Neuronal stem cell (in vitro differentiated cells): Measurements from ENCODE around the gene ARHGAP9.
"Not testable (repeated sequence)": the region's sequence is repeated elsewhere in the genome, so short reads cannot be mapped to it uniquely, and the experiment has no call there.

ENCODE experiments used
- DNase-seq: peaks from one replicate; pipeline ENCODE4 v3.0.0-alpha.2; 2013; ENCODE audit warnings: low spot score
- H2AFZ ChIP-seq: one replicate; pipeline ENCODE4 v1.6.1; 2013; ENCODE audit warnings: mild to moderate bottlenecking, low read length, inconsistent platforms
- H2AK5ac ChIP-seq: 2 replicates; pipeline ENCODE4 v1.6.1; 2013; ENCODE audit warnings: low read depth, mild to moderate bottlenecking, inconsistent platforms, low read length, moderate library complexity, mixed read lengths
- H2BK120ac ChIP-seq: 2 replicates; pipeline ENCODE4 v1.6.1; 2013; ENCODE audit warnings: low read depth, mild to moderate bottlenecking, inconsistent platforms, low read length, moderate library complexity, mixed read lengths
- H2BK12ac ChIP-seq: one replicate; pipeline ENCODE4 v1.6.1; 2013; ENCODE audit warnings: low read length, inconsistent platforms
- H2BK15ac ChIP-seq: 2 replicates; pipeline ENCODE4 v1.6.1; 2013; ENCODE audit warnings: mild to moderate bottlenecking, low read length, inconsistent platforms, mixed read lengths
- H2BK5ac ChIP-seq: one replicate; pipeline ENCODE4 v1.6.1; 2013; ENCODE audit warnings: inconsistent platforms, mild to moderate bottlenecking, low read length, moderate library complexity
- H3K14ac ChIP-seq: one replicate; pipeline ENCODE4 v1.6.1; 2013; ENCODE audit warnings: low read length, inconsistent platforms
- H3K18ac ChIP-seq: 2 replicates; pipeline ENCODE4 v1.6.1; 2013; ENCODE audit warnings: low read length, inconsistent platforms
- H3K23ac ChIP-seq: 2 replicates; pipeline ENCODE4 v1.6.1; 2013; ENCODE audit warnings: low read depth, mild to moderate bottlenecking, mixed read lengths, low read length, inconsistent platforms; ENCODE audit not compliant: poor library complexity
- H3K27ac ChIP-seq: replicated peaks from 3 replicates; pipeline ENCODE4 v1.5.1; 2013; ENCODE audit warnings: low read length, inconsistent platforms
- H3K27me3 ChIP-seq, 3 experiments: 2 replicates each; pipeline ENCODE4 v1.6.1; 2013; ENCODE audit warnings: low read length in 3 of 3, mild to moderate bottlenecking in 2 of 3, inconsistent platforms in 1 of 3, low read depth in 1 of 3, mixed read lengths in 1 of 3, moderate library complexity in 1 of 3; ENCODE audit not compliant: control insufficient read depth in 3 of 3, insufficient read depth in 3 of 3
- H3K36me3 ChIP-seq, 2 donors: replicated peaks in 1 of 2; 2 replicates each; pipeline ENCODE4 v1.6.1; 2013; ENCODE audit warnings: low read length in 2 of 2; ENCODE audit not compliant: control insufficient read depth in 2 of 2, insufficient read depth in 2 of 2
- H3K4ac ChIP-seq: 2 replicates; pipeline ENCODE4 v1.6.1; 2013; ENCODE audit warnings: inconsistent platforms, mild to moderate bottlenecking, low read length, moderate library complexity
- H3K4me1 ChIP-seq, 2 donors: 1 replicate in 1 of 2; 2 replicates in 1 of 2; pipeline ENCODE4 v1.6.1; 2013; ENCODE audit warnings: low read length in 2 of 2, low read depth in 1 of 2; ENCODE audit not compliant: control insufficient read depth in 2 of 2, insufficient read depth in 1 of 2
- H3K4me2 ChIP-seq: one replicate; pipeline ENCODE4 v1.6.1; 2013; ENCODE audit warnings: mild to moderate bottlenecking, low read length, inconsistent platforms; ENCODE audit not compliant: insufficient read depth, poor library complexity, severe bottlenecking
- H3K4me3 ChIP-seq, 2 donors: 2 replicates each; pipeline ENCODE4 v1.5.1; 2013; ENCODE audit warnings: low read length in 2 of 2, mild to moderate bottlenecking in 2 of 2, inconsistent platforms in 1 of 2, moderate library complexity in 1 of 2
- H3K79me1 ChIP-seq: one replicate; pipeline ENCODE4 v1.6.1; 2013; ENCODE audit warnings: low read depth, mild to moderate bottlenecking, inconsistent platforms, low read length, moderate library complexity
- H3K9ac ChIP-seq: one replicate; pipeline ENCODE4 v1.6.1; 2013; ENCODE audit warnings: mild to moderate bottlenecking, low read depth, low read length, inconsistent platforms; ENCODE audit not compliant: poor library complexity
- H3K9me3 ChIP-seq, 2 donors: replicated peaks in 1 of 2; 2 replicates each; pipeline versions ENCODE3 to v1.6.1; 2013; ENCODE audit warnings: low read length in 2 of 2, mild to moderate bottlenecking in 2 of 2, inconsistent platforms in 1 of 2, low read depth in 1 of 2, mixed read lengths in 1 of 2, moderate library complexity in 1 of 2; ENCODE audit not compliant: control insufficient read depth in 2 of 2, insufficient read depth in 1 of 2
- H4K8ac ChIP-seq: one replicate; pipeline ENCODE4 v1.6.1; 2013; ENCODE audit warnings: low read depth, mild to moderate bottlenecking, inconsistent platforms, low read length, moderate library complexity
- H4K91ac ChIP-seq: one replicate; pipeline ENCODE4 v1.6.1; 2013; ENCODE audit warnings: low read length, low read depth, mild to moderate bottlenecking, inconsistent platforms; ENCODE audit not compliant: poor library complexity
- WGBS, 2 donors: extraction: QIAGEN DNeasy Blood & Tissue Kit; methylation state at CpG; one replicate each; pipeline ENCODE4 v1.1.7; 2013; ENCODE audit warnings: missing lambda C conversion rate in 2 of 2, mixed read lengths in 1 of 2; ENCODE audit not compliant: insufficient read length in 2 of 2, insufficient replicate concordance in 1 of 2; ENCODE audit errors: extremely low coverage in 2 of 2; 5-methylcytosine and 5-hydroxymethylcytosine counted together

ARHGAP9 gene

DNA sequence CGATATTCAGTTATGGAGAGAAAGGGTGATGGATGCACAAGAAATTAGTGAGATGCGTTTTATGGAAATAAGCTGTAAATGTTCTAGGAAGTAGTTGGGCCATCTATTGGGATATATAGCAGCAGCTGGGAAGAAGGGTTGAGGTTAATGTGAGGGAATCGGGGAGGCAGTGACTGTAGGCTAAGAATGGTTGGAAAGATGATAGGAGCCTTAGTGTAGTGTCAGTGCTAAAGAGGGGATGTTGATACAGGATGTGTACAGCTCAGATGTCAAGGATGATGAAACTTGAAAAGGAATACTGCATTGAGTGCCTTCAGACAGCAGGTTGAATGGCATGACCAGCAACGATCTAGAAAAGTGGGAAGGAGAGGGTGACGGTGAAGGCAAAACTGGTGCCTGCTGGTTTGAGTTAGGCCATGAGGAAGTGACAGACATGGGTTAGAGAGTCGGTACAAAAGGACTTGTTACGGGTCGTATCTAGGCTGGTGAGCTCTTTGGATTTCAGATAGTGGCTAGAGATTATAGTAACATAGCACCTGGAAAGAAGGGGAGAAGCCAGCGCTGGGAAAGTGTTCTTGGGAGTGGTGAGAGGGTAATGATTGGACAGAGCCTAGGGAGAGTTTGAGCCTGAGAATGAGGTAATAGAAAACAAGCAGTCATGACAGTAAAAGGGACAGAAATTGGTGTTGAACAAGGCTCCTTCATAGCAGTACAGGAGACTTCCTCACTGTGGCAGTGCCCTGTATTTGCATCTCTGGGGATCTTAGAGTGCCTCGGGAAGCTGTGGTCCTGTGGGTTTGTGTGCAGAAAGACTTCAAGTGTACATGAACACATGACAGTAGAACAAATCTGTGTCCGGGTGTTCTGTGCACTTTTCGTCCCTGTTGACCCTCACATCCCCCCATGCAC lies 17.8 kb upstream of the ARHGAP9 start:
- Histone ChIP-seq H3K9ac (no peak overlapping the region), H4K8ac (no peak overlapping the region), H3K4ac (no peak overlapping the region), H3K4me3 (no peak overlapping the region), H3K79me1 (peaks cover 4% of the 10 kb centered on the region), H3K36me3 (peaks cover 46 to 72% of the 10 kb centered on the region in 2 donors), H3K27me3 (no peaks in the 10 kb centered on the region), H3K18ac (no peak overlapping the region), H3K4me1 (no peaks in the 10 kb centered on the region), H2BK5ac (no peak overlapping the region), H3K27ac (no peak overlapping the region), H4K91ac (no peak overlapping the region), H3K4me2 (no peak overlapping the region), H3K23ac (no peak overlapping the region), H2BK15ac (no peak overlapping the region), H2BK120ac (no peak overlapping the region), H3K9me3 (peaks cover 0 to 9% of the 10 kb centered on the region in 2 donors), H2BK12ac (no peak overlapping the region), H2AK5ac (no peak overlapping the region), H2AFZ (no peak overlapping the region), H3K14ac (no peak overlapping the region)
- WGBS, 2 donors: 100% methylated on average over 3 of the region's 12 CpGs; no CpG with 5 or more reads in 1 of the 2 donors
- DNase-seq: no peak

DNA sequence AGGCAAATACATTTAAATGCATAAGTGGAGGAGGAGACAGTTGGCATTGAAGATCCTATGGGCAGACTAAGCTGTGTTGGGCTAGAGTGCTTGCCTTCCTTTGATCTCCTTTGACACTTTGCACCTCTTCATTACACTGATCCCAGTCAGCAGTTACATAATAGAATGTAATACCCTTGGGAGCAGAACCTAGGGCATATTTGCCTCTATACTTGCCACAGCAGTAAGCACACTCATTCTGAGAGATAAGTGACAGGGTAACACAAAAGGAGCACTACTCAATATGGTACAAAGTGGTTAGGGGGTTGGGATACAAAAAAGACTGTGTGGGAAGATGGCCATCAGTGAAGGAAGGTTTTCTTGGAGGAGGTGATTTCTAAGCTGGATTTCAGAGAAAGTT lies 17.2 kb upstream of the ARHGAP9 start:
- Histone ChIP-seq H3K27me3 (no peaks in the 10 kb centered on the region), H3K9ac (no peak overlapping the region), H3K4ac (no peak overlapping the region), H2BK5ac (no peak overlapping the region), H2BK15ac (no peak overlapping the region), H3K36me3 (peaks cover 41 to 70% of the 10 kb centered on the region in 2 donors), H4K91ac (no peak overlapping the region), H3K4me3 (no peak overlapping the region), H2AK5ac (no peak overlapping the region), H3K18ac (no peak overlapping the region), H3K14ac (no peak overlapping the region), H2BK120ac (no peak overlapping the region), H3K4me2 (no peak overlapping the region), H3K4me1 (no peaks in the 10 kb centered on the region), H3K9me3 (peaks cover 0 to 9% of the 10 kb centered on the region in 2 donors), H2BK12ac (no peak overlapping the region), H3K23ac (no peak overlapping the region), H2AFZ (no peak overlapping the region), H3K27ac (no peak overlapping the region), H4K8ac (no peak overlapping the region), H3K79me1 (peaks cover 4% of the 10 kb centered on the region)
- no peak for DNase-seq

DNA sequence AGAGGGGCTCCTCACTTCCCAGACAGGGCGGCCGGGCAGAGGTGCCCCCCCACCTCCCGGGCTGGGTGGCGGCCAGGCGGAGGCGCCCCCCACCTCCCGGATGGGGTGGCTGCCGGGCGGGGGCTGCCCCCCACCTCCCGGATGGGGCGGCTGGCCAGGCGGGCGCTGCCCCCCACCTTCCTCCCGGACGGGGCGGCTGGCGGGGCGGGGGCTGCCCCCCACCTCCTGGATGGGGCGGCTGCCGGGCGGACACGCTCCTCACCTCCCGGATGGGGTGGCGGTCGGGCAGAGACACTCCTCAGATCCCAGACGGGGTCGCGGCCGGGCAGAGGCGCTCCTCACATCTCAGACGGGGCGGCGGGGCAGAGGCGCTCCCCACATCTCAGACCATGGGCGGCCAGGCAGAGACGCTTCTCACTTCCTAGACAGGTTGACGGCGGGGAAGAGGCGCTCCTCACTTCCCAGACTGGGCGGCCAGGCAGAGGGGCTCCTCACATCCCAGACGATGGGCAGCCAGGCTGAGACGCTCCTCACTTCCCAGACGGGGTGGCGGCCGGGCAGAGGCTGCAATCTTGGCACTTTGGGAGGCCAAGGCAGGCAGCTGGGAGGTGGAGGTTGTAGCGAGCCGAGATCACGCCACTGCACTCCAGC lies 15.5 kb upstream of the ARHGAP9 start:
- H3K27me3 ChIP-seq, H3K79me1 ChIP-seq, H4K91ac ChIP-seq, DNase-seq, H2AK5ac ChIP-seq, H3K9me3 ChIP-seq, H2BK12ac ChIP-seq, H2BK15ac ChIP-seq, H3K23ac ChIP-seq, H3K4ac ChIP-seq, H4K8ac ChIP-seq, H2BK120ac ChIP-seq, H3K27ac ChIP-seq, H2AFZ ChIP-seq, H3K4me1 ChIP-seq, H3K4me3 ChIP-seq, H3K9ac ChIP-seq, H3K18ac ChIP-seq, H3K4me2 ChIP-seq, H3K14ac ChIP-seq, H2BK5ac ChIP-seq: not testable (repeated sequence)
- no CpG with 5 or more reads among the region's 48 CpGs for WGBS, 2 donors
- peaks cover 43 to 70% of the 10 kb centered on the region in 2 donors for H3K36me3 ChIP-seq
